ENCODE data around the gene MLIP. TPM values are rescaled to one million over a fixed set of nuclear protein-coding genes. Genes with fewer than 3 reads are reported as not detected.
"Not testable (repeated sequence)": the region's sequence is repeated elsewhere in the genome, so short reads cannot be mapped to it uniquely, and the experiment has no call there.

MLIP gene
- total RNA-seq, 3 donors from 2014 or later (not counting 1 experiment from before 2014, with no cell fraction given), result not detected

- H3K27me3 Mint-ChIP-seq (ENCODE audit: low read depth in 2 of 2), result no peaks in the 10 kb centered on the region
- intact Hi-C loops (cut with micrococcal nuclease), result no loop called here
- Histone ChIP-seq H3K4me3 (ENCODE audit: low read length) (no peak overlapping the region), H3K27me3 (ENCODE audit: control insufficient read depth, insufficient read depth, low read length) (no peaks in the 10 kb centered on the region), H3K27ac (ENCODE audit: low read length) (no peak overlapping the region), H3K9me3 (ENCODE audit: control insufficient read depth, insufficient read depth, low read length) (no peaks in the 10 kb centered on the region), H3K4me1 (ENCODE audit: control insufficient read depth, insufficient read depth, low read length) (no peaks in the 10 kb centered on the region), H3K36me3 (ENCODE audit: control insufficient read depth, insufficient read depth, low read length) (no peaks in the 10 kb centered on the region)
- H3K4me1 Mint-ChIP-seq, result no peaks in the 10 kb centered on the region
- ATAC-seq (no peak), DNase-seq (no peak)
- WGBS (ENCODE audit: insufficient coverage), result 90% methylated on average over 2 of the region's 2 CpGs
- peaks cover 0 to 5% of the 10 kb centered on the region in 2 donors for H3K9me3 Mint-ChIP-seq
- no peak overlapping the region for H3K4me3 Mint-ChIP-seq
- H3K36me3 Mint-ChIP-seq, result no peaks in the 10 kb centered on the region
- H3K27ac Mint-ChIP-seq, result no peak overlapping the region
- TF ChIP-seq CTCF (IDR thresholded peaks at IDR 0.05), result no peak
Observed at GRCh38 chr6:54206510-54206909, 95.3 kb downstream of the MLIP start.

GRCh38 chr6:54209983-54210382 is 98.7 kb downstream of the MLIP start:
- DNase-seq; H3K36me3 Mint-ChIP-seq; H3K9me3 Mint-ChIP-seq; H3K4me3 ChIP-seq (ENCODE audit: low read length); H3K27ac Mint-ChIP-seq; H3K4me1 Mint-ChIP-seq; ATAC-seq; H3K36me3 ChIP-seq (ENCODE audit: control insufficient read depth, insufficient read depth, low read length); H3K4me3 Mint-ChIP-seq; H3K9me3 ChIP-seq (ENCODE audit: control insufficient read depth, insufficient read depth, low read length); H3K27ac ChIP-seq (ENCODE audit: low read length); intact Hi-C loops (cut with micrococcal nuclease); H3K27me3 ChIP-seq (ENCODE audit: control insufficient read depth, insufficient read depth, low read length); H3K4me1 ChIP-seq (ENCODE audit: control insufficient read depth, insufficient read depth, low read length); H3K27me3 Mint-ChIP-seq (ENCODE audit: low read depth in 2 of 2): not testable (repeated sequence)
- no CpG with 5 or more reads among the region's 7 CpGs for WGBS (ENCODE audit: insufficient coverage)

GRCh38 chr6:54214286-54214685 is 103.0 kb downstream of the MLIP start:
- no peak for TF ChIP-seq CTCF (IDR thresholded peaks at IDR 0.05)
- H3K4me3 ChIP-seq (ENCODE audit: low read length), result no peak overlapping the region
- DNase-seq, result no peak
- H3K27me3 ChIP-seq (ENCODE audit: control insufficient read depth, insufficient read depth, low read length), result no peaks in the 10 kb centered on the region
- H3K36me3 ChIP-seq (ENCODE audit: control insufficient read depth, insufficient read depth, low read length), result no peaks in the 10 kb centered on the region
- no peak for ATAC-seq
- H3K36me3 Mint-ChIP-seq, result no peaks in the 10 kb centered on the region
- H3K4me1 ChIP-seq (ENCODE audit: control insufficient read depth, insufficient read depth, low read length), result no peaks in the 10 kb centered on the region
- H3K27ac Mint-ChIP-seq, result no peak overlapping the region
- no peak overlapping the region for H3K27ac ChIP-seq (ENCODE audit: low read length)
- H3K9me3 Mint-ChIP-seq, result peaks cover 2 to 8% of the 10 kb centered on the region in 2 donors
- intact Hi-C loops (cut with micrococcal nuclease), result no loop called here
- H3K27me3 Mint-ChIP-seq (ENCODE audit: low read depth in 2 of 2), result no peaks in the 10 kb centered on the region
- H3K4me1 Mint-ChIP-seq, result peaks cover 0 to 4% of the 10 kb centered on the region in 2 donors
- 65% methylated on average over 1 of the region's 1 CpG for WGBS (ENCODE audit: insufficient coverage)
- H3K9me3 ChIP-seq (ENCODE audit: control insufficient read depth, insufficient read depth, low read length), result no peaks in the 10 kb centered on the region
- no peak overlapping the region for H3K4me3 Mint-ChIP-seq

GRCh38 chr6:54216336-54216735 is 105.1 kb downstream of the MLIP start:
- ATAC-seq, result no peak

More at GRCh38 chr6:54216336-54216735, 105.1 kb downstream of the MLIP start:
- Mint-ChIP-seq H3K27ac (no peak overlapping the region), H3K36me3 (no peaks in the 10 kb centered on the region), H3K4me1 (peaks cover 0 to 4% of the 10 kb centered on the region in 2 donors), H3K27me3 (ENCODE audit: low read depth in 2 of 2) (no peaks in the 10 kb centered on the region), H3K4me3 (no peak overlapping the region), H3K9me3 (peaks cover 2 to 8% of the 10 kb centered on the region in 2 donors)
- intact Hi-C loops (cut with micrococcal nuclease), result no loop called here
- no peak overlapping the region for H3K27ac ChIP-seq (ENCODE audit: low read length)
- no peak for TF ChIP-seq CTCF (IDR thresholded peaks at IDR 0.05)
- no peaks in the 10 kb centered on the region for H3K4me1 ChIP-seq (ENCODE audit: control insufficient read depth, insufficient read depth, low read length)
- no peak overlapping the region for H3K4me3 ChIP-seq (ENCODE audit: low read length)
- H3K27me3 ChIP-seq (ENCODE audit: control insufficient read depth, insufficient read depth, low read length), result no peaks in the 10 kb centered on the region
- no peak for DNase-seq
- no peaks in the 10 kb centered on the region for H3K36me3 ChIP-seq (ENCODE audit: control insufficient read depth, insufficient read depth, low read length)
- no peaks in the 10 kb centered on the region for H3K9me3 ChIP-seq (ENCODE audit: control insufficient read depth, insufficient read depth, low read length)
